Loucy (cell line): ENCODE measurements around the gene ZNF160.
"Not testable (repeated sequence)": the region's sequence is repeated elsewhere in the genome, so short reads cannot be mapped to it uniquely, and the experiment has no call there.

Source experiments
- CTCF ChIP-seq: fragments of 200-600 bp; sonication (generic); conservative IDR thresholded peaks from 2 replicates; pipeline ENCODE4 v1.5.1; 2014; ENCODE audit warnings: mild to moderate bottlenecking, antibody characterized with exemption, low read length
- EZH2phosphoT487 ChIP-seq: fragments of 200-600 bp; IDR thresholded peaks from 2 replicates; pipeline ENCODE4 v1.6.1; 2018; ENCODE audit warnings: antibody characterized with exemption, mild to moderate bottlenecking, moderate library complexity, borderline replicate concordance

GRCh38 chr19:53098570-53098969, 4.7 kb downstream of the ZNF160 start:
- not testable (repeated sequence) for TF ChIP-seq EZH2phosphoT487, CTCF
